Fibroblast of the aortic adventitia (primary cell): ENCODE measurements around the gene FMN1. TPM values are rescaled to one million over a fixed set of nuclear protein-coding genes. Genes with fewer than 3 reads are reported as not detected.

Experiments
- DNase-seq: peaks from one replicate; pipeline ENCODE4 v3.0.0-alpha.2; 2010; ENCODE audit warnings: low read depth
- H3K4me3 ChIP-seq: 2 replicates; pipeline ENCODE4 v1.5.1; 2011; ENCODE audit warnings: low read depth, mild to moderate bottlenecking, control low read depth, low read length, moderate library complexity
- CTCF ChIP-seq: IDR thresholded peaks from 2 replicates; pipeline ENCODE4 v1.5.1; 2011; ENCODE audit warnings: mild to moderate bottlenecking, low read length, control low read depth, inconsistent platforms; ENCODE audit not compliant: insufficient read depth
- total RNA-seq: library from RNA; depleted of rRNA; stranded (reverse); fragments of >200 nt; gene quantifications from 2 replicates; pipeline ENCODE4 v1.2.3, GENCODE V29; 2012; ENCODE audit warnings: low replicate concordance

The FMN1 gene
- total RNA-seq, 1 donor: 1.1 TPM

DNA sequence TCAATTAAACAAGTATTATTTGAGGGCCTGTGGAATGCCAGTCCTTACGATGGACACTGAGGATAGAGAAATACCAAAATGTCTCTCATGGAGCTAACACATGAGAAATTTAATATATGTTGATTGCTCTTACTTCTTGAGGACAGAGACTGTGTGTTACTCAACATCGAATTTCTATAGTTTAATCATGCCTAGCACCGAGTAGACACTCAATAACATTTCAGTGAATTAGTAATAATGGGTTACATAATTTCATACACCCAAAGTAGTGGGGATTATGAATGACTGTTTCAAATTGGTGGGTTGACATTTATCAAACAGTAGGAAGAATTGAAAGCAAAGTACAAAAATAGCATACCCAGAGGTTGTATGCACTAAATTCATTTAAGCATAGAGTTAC lies 11.2 kb downstream of the FMN1 start:
- TF ChIP-seq CTCF: no peak
- no peak for DNase-seq
- H3K4me3 ChIP-seq: no peak overlapping the region

GRCh38 chr15:33182926-33183325 lies 11.6 kb downstream of the FMN1 start:
- no peak for TF ChIP-seq CTCF
- DNase-seq: no peak
- no peak overlapping the region for H3K4me3 ChIP-seq

GRCh38 chr15:33182278-33182905 lies 12.1 kb downstream of the FMN1 start:
- H3K4me3 ChIP-seq: no peak overlapping the region
- TF ChIP-seq CTCF: no peak
- DNase-seq: no peak

DNA sequence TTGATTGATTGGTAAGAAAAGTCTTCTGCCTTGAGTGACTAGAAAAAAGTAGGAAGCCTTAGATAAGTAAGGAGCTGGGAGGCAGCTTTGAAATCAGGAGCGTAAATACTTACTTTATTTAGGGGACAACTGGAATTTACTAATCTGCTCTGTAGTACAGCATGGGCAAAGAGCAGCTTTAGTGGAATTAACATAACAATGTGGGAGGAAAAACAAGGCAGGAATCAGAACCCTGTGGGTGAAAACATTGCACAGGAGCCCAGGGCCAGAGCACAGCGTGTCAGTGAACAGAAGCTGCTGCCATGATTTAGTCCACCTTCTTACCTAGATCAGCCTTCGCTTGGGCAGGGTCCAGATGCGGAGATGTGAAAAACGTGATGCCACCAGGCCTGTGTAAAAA lies 14.6 kb downstream of the FMN1 start:
- no peak for TF ChIP-seq CTCF
- no peak overlapping the region for H3K4me3 ChIP-seq
- no peak for DNase-seq

- no peak overlapping the region for H3K4me3 ChIP-seq
- DNase-seq: no peak
- TF ChIP-seq CTCF: no peak
These were observed 23.3 kb downstream of the FMN1 start for GRCh38 chr15:33171202-33171601.

DNA sequence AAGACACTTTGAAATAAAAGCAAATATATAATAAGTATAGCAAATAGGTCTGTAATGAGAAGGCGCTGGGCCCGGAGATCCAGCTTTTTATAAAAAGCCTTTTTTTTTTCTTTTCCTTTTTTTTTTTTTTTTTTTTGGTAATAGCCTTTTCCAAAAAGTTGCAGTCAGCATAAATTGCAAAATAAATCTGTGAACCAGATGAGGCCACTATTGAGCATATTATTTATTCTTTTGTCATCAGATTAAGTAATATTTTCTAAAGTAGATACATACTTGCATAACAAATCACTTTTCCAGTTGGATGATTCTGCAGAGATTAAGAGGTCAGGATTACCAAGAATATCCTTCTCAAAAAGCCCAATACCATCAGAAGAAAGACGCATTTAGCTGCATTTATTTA lies 24.9 kb downstream of the FMN1 start:
- no peak for DNase-seq
- H3K4me3 ChIP-seq: no peak overlapping the region
- TF ChIP-seq CTCF: no peak

DNA sequence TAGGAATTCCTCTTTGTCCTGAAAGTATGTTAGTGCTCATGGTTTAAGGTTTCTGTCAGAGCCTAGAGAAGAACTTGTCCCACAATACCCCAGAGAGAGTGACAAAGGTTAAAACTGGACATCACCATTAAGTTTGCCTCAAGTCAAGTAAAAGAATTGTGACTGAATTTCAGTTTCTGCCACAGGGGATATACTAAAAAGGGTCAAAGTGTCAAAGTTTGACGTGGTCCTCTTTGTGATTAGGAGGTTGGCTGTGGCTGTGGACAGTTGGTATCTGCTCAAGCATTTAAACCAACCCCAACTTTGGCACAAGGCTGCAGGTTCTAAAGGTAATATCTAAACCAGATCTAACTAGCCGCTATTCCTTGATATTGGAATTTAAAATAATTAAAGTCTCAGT lies 26.1 kb downstream of the FMN1 start:
- no peak overlapping the region for H3K4me3 ChIP-seq
- TF ChIP-seq CTCF: no peak
- DNase-seq: no peak
